K562 (cell line): ENCODE results near the gene RNU1-4. TPM values are rescaled to one million over a fixed set of nuclear protein-coding genes. Genes with fewer than 3 reads are reported as not detected.

Experiments used
- ATAC-seq: fragments of 200-7000 bp; cut with Tn5 transposase; 3 replicates; pipeline ENCODE4 v1.9.1; 2020; ENCODE audit warnings: moderate library complexity
- BruUV-seq: library from RNA; stranded (reverse); fragments of 400-500 nt; replicated peaks from 2 replicates; lab custom pipeline; 2021; lab: Mats Ljungman, UMichigan
- CTCF ChIA-PET: fragments of 300-600 bp; formaldehyde crosslinking; extraction: SDS; loops from one replicate; lab custom pipeline; 2021; ENCODE audit warnings: low intra/inter-chr PET ratio; lab: Yijun Ruan, JAX
- POLR2A ChIA-PET: fragments of 300-600, 350-650 bp; sonication (Branson Sonifier 250); formaldehyde crosslinking; extraction: SDS; loops from one replicate; lab custom pipeline; 2021; ENCODE audit warnings: antibody characterized with exemption, inconsistent platforms; lab: Yijun Ruan, JAX
- DNase-seq, 4 experiments: peaks; one replicate each; pipeline versions ENCODE4 v3.0.0 to v3.0.0-alpha.2; 2011 to 2018; ENCODE audit warnings: low spot score in 3 of 4, mixed read lengths in 3 of 4; ENCODE audit errors: extremely low read depth in 1 of 4
- FAIRE-seq: peaks from 2 replicates; lab custom pipeline; 2011; peaks lifted over from hg19 to GRCh38; lab: Jason Lieb, UNC
- H2AFZ ChIP-seq: 2 replicates; pipeline ENCODE4 v1.6.0; 2011; ENCODE audit warnings: low read depth, low read length, control low read depth, inconsistent platforms
- H3K27ac ChIP-seq: fragments of 200-600 bp; 3 replicates; pipeline ENCODE4 v1.8.0; 2011; ENCODE audit warnings: low read depth, mild to moderate bottlenecking, control low read depth, inconsistent platforms, low read length, moderate library complexity, mixed read lengths; ENCODE audit errors: extremely low read depth
- H3K27me3 ChIP-seq, 2 experiments: fragments of 300-600 bp in 1 of 2; 2 replicates in 1 of 2; 3 replicates in 1 of 2; pipeline versions ENCODE4 v1.6.0 to v1.8.0; 2011; ENCODE audit warnings: inconsistent platforms in 2 of 2, low read length in 2 of 2, mild to moderate bottlenecking in 1 of 2, mixed read lengths in 1 of 2, moderate library complexity in 1 of 2; ENCODE audit not compliant: control insufficient read depth in 2 of 2, insufficient read depth in 2 of 2
- H3K36me3 ChIP-seq: fragments of 300-600 bp; 3 replicates; pipeline ENCODE4 v1.8.0; 2011; ENCODE audit warnings: mild to moderate bottlenecking, low read length, inconsistent platforms; ENCODE audit not compliant: control insufficient read depth, insufficient read depth
- H3K4me1 ChIP-seq, 2 experiments: fragments of 200-600 bp in 1 of 2; replicated peaks in 1 of 2; 2 replicates in 1 of 2; 3 replicates in 1 of 2; pipeline versions ENCODE4 v1.5.1 to v1.8.0; 2011; ENCODE audit warnings: inconsistent platforms in 2 of 2, low read length in 2 of 2, mild to moderate bottlenecking in 1 of 2, mixed read lengths in 1 of 2, moderate library complexity in 1 of 2; ENCODE audit not compliant: control insufficient read depth in 2 of 2, insufficient read depth in 2 of 2
- H3K4me2 ChIP-seq: 2 replicates; pipeline ENCODE4 v1.6.1; 2011; ENCODE audit warnings: low read length, control low read depth, inconsistent platforms, mixed read lengths; ENCODE audit not compliant: insufficient read depth
- H3K4me3 ChIP-seq: fragments of 200-600 bp; sonication (generic), shearing (Covaris generic); 2 replicates; pipeline ENCODE4 v1.5.1; 2016; ENCODE audit warnings: control low read depth, inconsistent platforms
- H3K79me2 ChIP-seq: fragments of 200-600 bp; 3 replicates; pipeline ENCODE4 v1.8.0; 2011; ENCODE audit warnings: low read length, inconsistent platforms; ENCODE audit not compliant: control insufficient read depth, insufficient read depth
- H3K9ac ChIP-seq, 2 experiments: 2 replicates each; pipeline versions ENCODE4 v1.6.0 to v1.6.1; 2011; ENCODE audit warnings: low read depth in 2 of 2, low read length in 2 of 2, control low read depth in 1 of 2, inconsistent platforms in 1 of 2, mild to moderate bottlenecking in 1 of 2, mixed read lengths in 1 of 2; ENCODE audit not compliant: insufficient read depth in 1 of 2
- H3K9me1 ChIP-seq: one replicate; pipeline ENCODE4 v1.6.0; 2011; ENCODE audit warnings: inconsistent platforms, mild to moderate bottlenecking, low read length, moderate library complexity; ENCODE audit not compliant: control insufficient read depth, insufficient read depth
- H3K9me3 ChIP-seq: replicated peaks from 2 replicates; pipeline ENCODE4 v1.5.1; 2011; ENCODE audit warnings: low read depth, low read length, inconsistent platforms; ENCODE audit not compliant: control insufficient read depth, insufficient read depth
- H4K20me1 ChIP-seq: replicated peaks from 2 replicates; pipeline ENCODE4 v1.6.1; 2011; ENCODE audit warnings: low read length, inconsistent platforms, mixed read lengths; ENCODE audit not compliant: control insufficient read depth, insufficient read depth
- ATF1 ChIP-seq, 2 experiments: fragments of 450-650 bp in 1 of 2; IDR thresholded peaks; 2 replicates each; pipeline ENCODE4 v1.6.1; 2016; ENCODE audit warnings: missing compliant biosample characterization in 1 of 2, missing genetic modification characterization in 1 of 2
- ELF4 ChIP-seq: fragments of 450-650 bp; formaldehyde crosslinking; IDR thresholded peaks from 2 replicates; pipeline ENCODE4 v1.4.0; 2022; ENCODE audit warnings: missing genetic modification characterization
- ETV5 ChIP-seq: sonication (generic); formaldehyde crosslinking; IDR thresholded peaks from 2 replicates; pipeline ENCODE4 v1.4.0; 2020; ENCODE audit warnings: low read depth, mild to moderate bottlenecking, missing genetic modification reagents
- GABPA ChIP-seq: fragments of 200-800 bp; sonication (Bioruptor generic); conservative IDR thresholded peaks from 2 replicates; pipeline ENCODE4 v1.6.1; 2016; ENCODE audit warnings: low read depth, missing genetic modification characterization, missing compliant biosample characterization
- U2AF1 ChIP-seq: fragments of 200-400 bp; formaldehyde crosslinking; optimal IDR thresholded peaks from 2 replicates; pipeline ENCODE3; 2017; ENCODE audit warnings: mild to moderate bottlenecking, low read depth, low read length, moderate library complexity
- WGBS: fragments of 100-300 bp; shearing (Covaris generic); methylation state at CpG from one replicate; pipeline ENCODE4 v1.1.6; 2016; ENCODE audit warnings: low coverage, mixed read lengths; ENCODE audit not compliant: insufficient coverage; ENCODE audit errors: missing lambda C conversion rate; 5-methylcytosine and 5-hydroxymethylcytosine counted together
- in situ Hi-C: fragments of 300-500 bp; cut with MboI; formaldehyde crosslinking; loops from 4 replicates; pipeline ENCODE4 v1.15.0; 2018; ENCODE audit warnings: inconsistent platforms, mixed read lengths
- intact Hi-C: fragments of 100-400 bp; cut with micrococcal nuclease; formaldehyde crosslinking; loops from 2 replicates; pipeline ENCODE4 v1.14.2; 2022
- polyA plus RNA-seq, 8 experiments: library from polyadenylated mRNA; depleted of rRNA in 4 of 8; stranded (reverse) in 5 of 8; unstranded in 3 of 8; fragments of >200 nt; fragmentation: Nextera tagmentation in 2 of 8; fragmentation: Illumina TruSeq in 1 of 8; extraction: Ambion mirVana in 2 of 8; extraction: Trizol in 1 of 8; gene quantifications; 2 replicates each; pipeline versions ENCODE4 v1.2.1 to v1.2.3, GENCODE V29; 2011 to 2014; ENCODE audit warnings: inconsistent platforms in 1 of 8, missing spikeins in 1 of 8
- total RNA-seq, 7 experiments: library from RNA; depleted of rRNA in 6 of 7; stranded (reverse); fragments of >200 nt in 6 of 7; fragmentation: Illumina TruSeq in 2 of 7; extraction: Trizol in 2 of 7; gene quantifications; 2 replicates each; pipeline versions ENCODE4 v1.2.1 to v1.2.3, GENCODE V29; 2011 to 2021; ENCODE audit warnings: low replicate concordance in 1 of 7
- TF ChIP-seq, protein P1 (sequence below): fragments of 450-650 bp; IDR thresholded peaks from 2 replicates; pipeline ENCODE4 v1.6.1; 2018; ENCODE audit warnings: mild to moderate bottlenecking, low read depth; ENCODE audit not compliant: partially characterized antibody
- TF ChIP-seq, protein P2 (sequence below): fragments of 250-450 bp; sonication (Bioruptor Pico); IDR thresholded peaks from 2 replicates; pipeline ENCODE4 v1.8.0; 2022; ENCODE audit warnings: moderate library complexity, mild to moderate bottlenecking, inconsistent platforms
- TF ChIP-seq, protein P3 (sequence below): fragments of 450-650 bp; IDR thresholded peaks from one replicate; pipeline ENCODE4 v1.6.1; 2018; ENCODE audit warnings: mild to moderate bottlenecking, moderate library complexity; ENCODE audit not compliant: partially characterized antibody

Gene RNU1-4
- total and polyA plus RNA-seq, 9 of the 15 experiments (the other 6 are each of a cell fraction or from before 2014, with no cell fraction given): under 0.01 to 32,823 (median 2,538) TPM; not detected in 4

DNA sequence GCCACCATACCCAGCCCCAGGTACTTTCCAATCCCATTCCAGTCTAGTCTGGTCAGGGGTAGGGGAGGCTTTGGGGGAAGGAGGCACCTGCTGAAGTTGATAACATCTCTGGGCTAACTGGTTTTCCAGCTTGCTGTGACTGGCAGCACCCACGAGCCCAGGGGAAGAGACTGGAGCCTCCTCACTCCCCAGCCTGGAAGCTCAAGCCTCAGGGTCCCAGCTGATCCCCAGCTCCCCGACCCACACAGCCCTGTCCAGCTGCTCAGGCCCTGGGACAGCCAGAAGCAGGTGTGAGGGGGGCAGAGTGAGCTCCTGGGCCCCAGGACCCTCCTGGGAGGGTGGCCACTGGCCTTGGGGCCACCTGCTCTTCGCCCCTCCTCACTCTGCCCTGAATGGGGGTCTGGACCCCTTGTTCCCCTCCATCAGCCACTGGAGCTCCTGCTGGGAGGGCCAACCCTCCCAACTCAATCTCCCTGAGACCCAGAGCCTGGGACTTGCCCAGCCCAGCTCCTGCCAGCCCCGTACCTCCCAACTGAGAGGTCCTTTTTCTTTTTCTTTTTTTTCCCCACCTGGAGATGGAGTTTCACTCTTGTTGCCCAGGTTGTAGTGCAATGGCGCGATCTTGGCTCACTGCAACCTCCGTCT lies 23.5 kb upstream of the RNU1-4 start:
- WGBS: 36% methylated on average over 7 of the region's 7 CpGs
- Histone ChIP-seq H3K4me3 (no peak overlapping the region), H3K27ac (no peak overlapping the region), H3K9ac (peak overlapping the region in 1 of 2 experiments; percentile 54; a peak in 2 of 4 replicates), H3K79me2 (no peaks in the 10 kb centered on the region), H3K9me3 (no peaks in the 10 kb centered on the region), H3K4me2 (no peak overlapping the region), H3K9me1 (no peaks in the 10 kb centered on the region), H4K20me1 (no peaks in the 10 kb centered on the region), H2AFZ (no peak overlapping the region), H3K4me1 (peaks cover 10 to 39% of the 10 kb centered on the region in 2 experiments; a peak in 4 of 5 replicates), H3K36me3 (no peaks in the 10 kb centered on the region), H3K27me3 (no peaks in the 10 kb centered on the region; a peak in 1 of 5 replicates)
- intact Hi-C loops: no loop called here
- no TSS peak for BruUV-seq
- in situ Hi-C loops: no loop called here
- CTCF ChIA-PET: no interaction called here
- ATAC-seq (no peak), DNase-seq (peak; percentile 3 to 11 (median 8)), FAIRE-seq (no peak)
- TF ChIP-seq, protein P1, sequence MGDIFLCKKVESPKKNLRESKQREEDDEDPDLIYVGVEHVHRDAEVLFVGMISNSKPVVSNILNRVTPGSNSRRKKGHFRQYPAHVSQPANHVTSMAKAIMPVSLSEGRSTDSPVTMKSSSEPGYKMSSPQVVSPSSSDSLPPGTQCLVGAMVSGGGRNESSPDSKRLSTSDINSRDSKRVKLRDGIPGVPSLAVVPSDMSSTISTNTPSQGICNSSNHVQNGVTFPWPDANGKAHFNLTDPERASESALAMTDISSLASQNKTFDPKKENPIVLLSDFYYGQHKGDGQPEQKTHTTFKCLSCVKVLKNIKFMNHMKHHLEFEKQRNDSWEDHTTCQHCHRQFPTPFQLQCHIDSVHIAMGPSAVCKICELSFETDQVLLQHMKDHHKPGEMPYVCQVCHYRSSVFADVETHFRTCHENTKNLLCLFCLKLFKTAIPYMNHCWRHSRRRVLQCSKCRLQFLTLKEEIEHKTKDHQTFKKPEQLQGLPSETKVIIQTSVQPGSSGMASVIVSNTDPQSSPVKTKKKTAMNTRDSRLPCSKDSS: no peak
- TF ChIP-seq ATF1 (CRISPR knock-in tag; IDR thresholded peaks at IDR 0.05): no peak
- TF ChIP-seq ATF1 (tag; IDR thresholded peaks at IDR 0.05): no peak
- TF ChIP-seq ELF4 (CRISPR knock-in tag): no peak
- TF ChIP-seq U2AF1: no peak
- TF ChIP-seq, protein P2, sequence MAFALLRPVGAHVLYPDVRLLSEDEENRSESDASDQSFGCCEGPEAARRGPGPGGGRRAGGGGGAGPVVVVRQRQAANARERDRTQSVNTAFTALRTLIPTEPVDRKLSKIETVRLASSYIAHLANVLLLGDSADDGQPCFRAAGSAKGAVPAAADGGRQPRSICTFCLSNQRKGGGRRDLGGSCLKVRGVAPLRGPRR (CRISPR knock-in tag): no peak
- TF ChIP-seq, protein P3, sequence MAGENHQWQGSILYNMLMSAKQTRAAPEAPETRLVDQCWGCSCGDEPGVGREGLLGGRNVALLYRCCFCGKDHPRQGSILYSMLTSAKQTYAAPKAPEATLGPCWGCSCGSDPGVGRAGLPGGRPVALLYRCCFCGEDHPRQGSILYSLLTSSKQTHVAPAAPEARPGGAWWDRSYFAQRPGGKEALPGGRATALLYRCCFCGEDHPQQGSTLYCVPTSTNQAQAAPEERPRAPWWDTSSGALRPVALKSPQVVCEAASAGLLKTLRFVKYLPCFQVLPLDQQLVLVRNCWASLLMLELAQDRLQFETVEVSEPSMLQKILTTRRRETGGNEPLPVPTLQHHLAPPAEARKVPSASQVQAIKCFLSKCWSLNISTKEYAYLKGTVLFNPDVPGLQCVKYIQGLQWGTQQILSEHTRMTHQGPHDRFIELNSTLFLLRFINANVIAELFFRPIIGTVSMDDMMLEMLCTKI: no peak
- TF ChIP-seq ETV5 (CRISPR knock-in tag): no peak
- TF ChIP-seq GABPA: no peak
- POLR2A ChIA-PET: interaction anchor here (1.8 kb wide), 1 partner anchor 10 kb away, joined by 11 read pairs; no protein-coding TSS in a partner anchor
